ENCODE measurements around the gene HDDC3.

The HDDC3 gene

DNA sequence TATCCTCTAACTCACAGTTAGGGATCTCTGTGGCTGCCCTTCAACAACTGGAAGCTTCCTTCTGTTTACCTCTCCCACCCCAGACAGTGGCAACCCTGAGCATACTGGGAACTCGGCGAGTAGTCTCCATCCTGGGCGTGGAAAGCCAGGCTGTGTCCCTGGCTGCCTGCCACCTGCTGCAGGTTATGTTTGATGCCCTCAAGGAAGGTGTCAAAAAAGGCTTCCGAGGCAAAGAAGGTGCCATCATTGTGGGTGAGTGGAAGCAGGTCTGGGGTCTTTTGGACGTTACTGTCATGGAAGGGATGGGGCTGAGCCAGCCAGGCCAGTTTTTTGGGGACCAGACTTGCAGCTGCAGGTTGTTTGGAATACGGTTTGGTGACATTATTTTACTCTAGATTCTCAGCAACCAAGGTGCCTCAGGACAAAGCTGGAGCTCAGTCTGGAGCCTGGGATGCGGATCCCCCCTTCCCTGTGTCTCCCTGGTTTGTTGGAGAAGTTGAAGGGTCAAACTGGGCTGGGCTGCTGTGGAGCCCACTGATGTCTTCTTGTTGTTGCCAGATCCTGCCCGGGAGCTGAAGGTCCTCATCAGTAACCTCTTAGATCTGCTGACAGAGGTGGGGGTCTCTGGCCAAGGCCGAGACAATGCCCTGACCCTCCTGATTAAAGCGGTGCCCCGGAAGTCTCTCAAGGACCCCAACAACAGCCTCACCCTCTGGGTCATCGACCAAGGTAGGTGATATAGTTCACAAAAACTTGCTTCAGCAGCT lies 10.2 kb upstream of the HDDC3 start:
- TF ChIP-seq, protein P1, sequence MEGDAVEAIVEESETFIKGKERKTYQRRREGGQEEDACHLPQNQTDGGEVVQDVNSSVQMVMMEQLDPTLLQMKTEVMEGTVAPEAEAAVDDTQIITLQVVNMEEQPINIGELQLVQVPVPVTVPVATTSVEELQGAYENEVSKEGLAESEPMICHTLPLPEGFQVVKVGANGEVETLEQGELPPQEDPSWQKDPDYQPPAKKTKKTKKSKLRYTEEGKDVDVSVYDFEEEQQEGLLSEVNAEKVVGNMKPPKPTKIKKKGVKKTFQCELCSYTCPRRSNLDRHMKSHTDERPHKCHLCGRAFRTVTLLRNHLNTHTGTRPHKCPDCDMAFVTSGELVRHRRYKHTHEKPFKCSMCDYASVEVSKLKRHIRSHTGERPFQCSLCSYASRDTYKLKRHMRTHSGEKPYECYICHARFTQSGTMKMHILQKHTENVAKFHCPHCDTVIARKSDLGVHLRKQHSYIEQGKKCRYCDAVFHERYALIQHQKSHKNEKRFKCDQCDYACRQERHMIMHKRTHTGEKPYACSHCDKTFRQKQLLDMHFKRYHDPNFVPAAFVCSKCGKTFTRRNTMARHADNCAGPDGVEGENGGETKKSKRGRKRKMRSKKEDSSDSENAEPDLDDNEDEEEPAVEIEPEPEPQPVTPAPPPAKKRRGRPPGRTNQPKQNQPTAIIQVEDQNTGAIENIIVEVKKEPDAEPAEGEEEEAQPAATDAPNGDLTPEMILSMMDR (IDR thresholded peaks at IDR 0.05; ENCODE audit: low read depth, low read length), result no peak
- H3K4me3 ChIP-seq (ENCODE audit: low read depth, low read length), result no peak overlapping the region
- in situ Hi-C loops (cut with HindIII; ENCODE audit: low sequenced_read_pairs), result no loop called here
- no peak for DNase-seq (ENCODE audit: low read depth, low spot score)

DNA sequence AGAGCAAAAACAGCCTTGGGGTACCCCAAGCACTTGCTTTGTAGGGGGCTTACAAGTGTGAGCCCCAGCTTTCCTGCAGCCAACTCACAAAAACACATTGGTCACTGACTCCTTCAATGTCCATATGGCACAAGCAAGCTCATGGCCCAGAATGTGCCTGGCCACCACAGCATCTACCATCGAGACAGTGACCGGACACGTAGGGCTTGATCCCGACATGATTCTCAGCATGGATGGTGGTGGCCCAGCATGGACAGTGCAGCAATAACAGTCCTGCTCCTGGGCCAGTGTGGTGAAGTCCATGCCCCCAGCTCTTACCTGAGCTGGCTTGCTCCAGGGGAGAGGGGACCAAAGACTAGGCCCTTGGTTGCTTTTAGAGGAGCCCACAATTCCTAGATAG lies 8.7 kb upstream of the HDDC3 start:
- in situ Hi-C loops (cut with HindIII; ENCODE audit: low sequenced_read_pairs), result no loop called here
- TF ChIP-seq, protein P1 (IDR thresholded peaks at IDR 0.05; ENCODE audit: low read depth, low read length), result no peak
- no peak overlapping the region for H3K4me3 ChIP-seq (ENCODE audit: low read depth, low read length)
- no peak for DNase-seq (ENCODE audit: low read depth, low spot score)

DNA sequence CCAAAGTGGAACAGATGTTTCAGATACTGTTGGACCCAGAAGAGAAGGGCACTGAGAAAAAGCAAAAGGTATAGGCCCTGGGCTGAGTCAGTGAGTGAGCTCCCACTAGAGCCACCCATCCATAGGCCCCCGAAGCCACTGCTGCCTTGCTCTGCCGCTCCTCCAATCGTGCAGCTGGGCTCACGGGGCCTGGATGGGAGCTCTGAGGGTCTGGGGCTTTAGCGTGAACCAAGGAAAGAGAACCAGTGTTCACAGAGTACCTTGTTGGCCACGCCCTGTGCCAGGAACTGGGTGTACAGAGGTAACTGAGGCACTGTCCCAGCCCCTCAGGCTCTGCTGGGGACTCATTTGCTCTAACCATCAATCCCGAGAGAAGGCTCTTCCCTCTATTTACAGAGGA lies 7.4 kb upstream of the HDDC3 start:
- in situ Hi-C loops (cut with HindIII; ENCODE audit: low sequenced_read_pairs), result no loop called here

DNA sequence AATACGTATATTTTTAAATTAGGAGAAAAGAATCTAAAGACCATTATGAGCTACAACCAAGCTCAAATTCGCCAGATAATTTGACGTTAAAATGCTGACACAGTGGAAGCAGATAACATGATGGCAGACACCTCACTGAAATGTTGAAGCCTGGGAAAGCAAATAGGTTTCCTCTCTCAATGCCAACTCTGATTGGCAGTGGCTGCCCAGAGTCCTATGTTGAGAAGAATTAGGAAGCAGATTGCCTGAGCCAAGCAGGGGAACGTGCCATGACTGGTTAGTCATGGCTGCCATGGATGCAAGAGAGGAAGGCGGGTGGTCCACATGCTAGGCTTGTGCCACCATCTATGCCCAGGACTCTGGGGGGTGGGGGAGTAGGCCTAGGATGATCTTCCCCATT lies 5.9 kb upstream of the HDDC3 start:
- in situ Hi-C loops (cut with HindIII; ENCODE audit: low sequenced_read_pairs), result no loop called here
- TF ChIP-seq, protein P1 (IDR thresholded peaks at IDR 0.05; ENCODE audit: low read depth, low read length), result no peak
- no peak overlapping the region for H3K4me3 ChIP-seq (ENCODE audit: low read depth, low read length)
- no peak for DNase-seq (ENCODE audit: low read depth, low spot score)

More for the DNA sequence above, 7.4 kb upstream of the HDDC3 start:
- no peak overlapping the region for H3K4me3 ChIP-seq (ENCODE audit: low read depth, low read length)
- DNase-seq (ENCODE audit: low read depth, low spot score), result no peak
- TF ChIP-seq, protein P1 (IDR thresholded peaks at IDR 0.05; ENCODE audit: low read depth, low read length), result no peak

DNA sequence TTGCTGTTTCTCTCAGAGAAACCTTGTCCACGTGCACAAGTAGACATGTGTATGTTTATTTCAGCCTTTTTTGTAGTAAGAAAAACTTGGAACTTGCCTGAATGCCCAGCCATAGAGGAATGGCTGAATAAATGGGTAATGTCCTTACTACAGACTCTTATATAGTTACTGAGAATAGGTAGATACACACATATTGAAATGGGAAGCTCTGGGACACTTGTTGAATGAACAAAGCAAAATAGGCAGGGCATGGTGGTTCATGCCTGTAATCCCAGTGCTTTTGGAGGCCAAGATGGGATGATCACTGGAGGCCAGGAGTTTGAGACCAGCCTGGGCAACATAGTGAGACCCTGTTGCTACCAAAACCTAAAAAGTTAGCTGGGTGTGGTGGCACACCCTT lies 4.5 kb upstream of the HDDC3 start:
- TF ChIP-seq, protein P1 (IDR thresholded peaks at IDR 0.05; ENCODE audit: low read depth, low read length), result no peak
- in situ Hi-C loops (cut with HindIII; ENCODE audit: low sequenced_read_pairs), result no loop called here
- DNase-seq (ENCODE audit: low read depth, low spot score), result no peak
- no peak overlapping the region for H3K4me3 ChIP-seq (ENCODE audit: low read depth, low read length)

DNA sequence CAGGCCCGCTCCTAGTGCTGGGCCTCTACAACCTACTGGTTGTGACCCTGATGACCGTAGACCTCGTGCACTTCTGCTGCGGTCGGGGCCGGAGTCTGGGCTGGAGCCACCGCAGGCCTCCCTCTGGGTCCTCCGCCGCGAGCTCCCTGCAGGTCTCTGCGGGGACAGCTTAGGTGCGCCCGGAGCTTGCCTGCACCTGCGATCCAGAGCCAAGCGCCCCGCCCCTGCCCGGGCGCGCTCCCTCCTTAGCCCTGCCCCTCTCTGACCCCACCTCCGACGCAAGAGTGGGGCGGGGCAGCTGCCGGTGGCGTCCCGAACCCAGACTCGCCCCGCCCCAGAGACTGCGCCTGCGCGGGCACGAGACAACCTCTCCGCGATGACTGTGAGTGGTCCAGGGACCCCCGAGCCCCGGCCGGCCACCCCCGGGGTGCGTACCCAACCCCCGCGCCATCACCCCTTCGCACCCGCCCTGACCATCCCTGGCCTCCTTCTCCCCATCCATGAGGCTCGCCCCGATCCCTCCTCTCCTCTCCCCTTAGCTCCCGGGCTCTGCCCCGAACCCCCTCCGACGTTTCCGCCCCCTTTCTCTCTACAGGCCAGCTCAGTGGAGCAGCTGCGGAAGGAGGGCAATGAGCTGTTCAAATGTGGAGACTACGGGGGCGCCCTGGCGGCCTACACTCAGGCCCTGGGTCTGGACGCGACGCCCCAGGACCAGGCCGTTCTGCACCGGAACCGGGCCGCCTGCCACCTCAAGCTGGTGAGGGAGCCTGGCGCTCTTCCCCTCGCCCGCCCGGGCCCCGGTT lies 2.8 kb upstream of the HDDC3 start, which contains the start of gene UNC45A:
UNC45A (plus strand) TSS at position 337 of the 803 bp plus-strand sequence; CDS start at position 377, 40 bp downstream.
- TF ChIP-seq, protein P1 (IDR thresholded peaks at IDR 0.05; ENCODE audit: low read depth, low read length), result no peak

More for the DNA sequence above, 2.8 kb upstream of the HDDC3 start, which contains the start of gene UNC45A:
- H3K4me3 ChIP-seq (ENCODE audit: low read depth, low read length), result peak within 1 kb of the TSS; percentile 72
- DNase-seq (ENCODE audit: low read depth, low spot score), result peak; percentile 82
- in situ Hi-C loops (cut with HindIII; ENCODE audit: low sequenced_read_pairs), result no loop called here
